Stimulated activated CD4-positive, alpha-beta T cell treated with anti-CD3 and anti-CD28 coated beads, Interleukin-15, amount 100 ng/mL, for 24 hours (primary cell): ENCODE measurements around the gene PPP6R2.
"Not testable (repeated sequence)": the region's sequence is repeated elsewhere in the genome, so short reads cannot be mapped to it uniquely, and the experiment has no call there.

Source experiments
- DNase-seq: peaks from one replicate; pipeline ENCODE4 v3.0.0-alpha.2; 2020

PPP6R2 gene

GRCh38 chr22:50319503-50319951 lies 23.6 kb upstream of the PPP6R2 start:
- no peak for DNase-seq

- no peak for DNase-seq
Measured at GRCh38 chr22:50320116-50320515, 23.0 kb upstream of the PPP6R2 start.

GRCh38 chr22:50320671-50321325 lies 22.3 kb upstream of the PPP6R2 start:
- no peak for DNase-seq

DNA sequence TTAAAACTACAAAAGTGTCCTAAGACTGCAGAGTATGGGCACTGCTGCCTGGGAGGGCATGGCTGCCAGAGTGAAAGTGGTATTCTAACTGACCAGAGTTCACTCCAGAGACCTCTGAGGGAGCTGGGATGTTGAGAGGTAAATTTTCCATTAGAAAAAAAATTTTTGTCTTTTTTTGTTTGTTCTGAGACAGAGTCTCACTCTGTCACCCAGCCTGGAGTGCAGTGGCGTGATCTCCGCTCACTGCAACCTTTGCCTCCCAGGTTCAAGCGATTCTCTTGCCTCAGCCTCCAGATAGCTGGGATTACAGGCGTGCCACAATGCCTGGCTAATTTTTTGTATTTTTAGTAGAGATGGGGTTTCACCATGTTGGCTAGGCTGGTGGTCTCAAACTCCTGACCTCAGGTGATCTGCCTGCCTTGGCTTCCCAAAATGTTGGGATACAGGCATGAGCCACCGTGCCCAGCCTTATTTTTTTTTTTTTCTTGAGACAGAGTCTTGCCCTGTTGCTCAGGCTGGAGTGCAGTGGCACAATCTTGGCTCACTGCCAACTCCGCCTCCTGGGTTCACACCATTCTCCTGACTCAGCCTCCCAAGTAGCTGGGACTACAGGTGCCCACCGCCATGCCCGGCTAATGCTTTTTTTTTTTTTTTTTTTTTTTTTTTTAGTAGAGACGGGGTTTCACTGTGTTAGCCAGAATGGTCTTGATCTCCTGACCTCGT lies 20.6 kb upstream of the PPP6R2 start:
- not testable (repeated sequence) for DNase-seq

DNA sequence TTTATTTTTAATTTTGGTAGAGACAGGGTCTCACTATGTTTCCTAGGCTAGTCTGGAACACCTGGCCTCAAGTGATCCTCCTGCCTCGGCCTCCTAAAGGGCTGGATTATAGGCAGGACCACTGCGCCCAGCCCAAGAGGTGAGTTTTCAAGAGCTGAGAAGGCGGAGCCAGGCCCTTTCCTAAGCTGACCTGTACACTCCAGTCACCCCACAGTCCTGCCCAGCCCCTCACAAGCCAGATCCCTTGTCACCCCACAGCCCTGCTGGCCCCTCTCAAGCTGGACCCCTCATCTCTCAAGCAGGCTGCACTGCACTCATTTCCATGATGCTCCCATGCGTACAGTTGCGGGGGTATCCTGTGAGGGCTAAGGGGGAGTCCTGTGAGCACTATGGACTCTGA lies 19.2 kb upstream of the PPP6R2 start:
- no peak for DNase-seq

- no peak for DNase-seq
Measured at GRCh38 chr22:50325444-50326224, 17.5 kb upstream of the PPP6R2 start.

DNA sequence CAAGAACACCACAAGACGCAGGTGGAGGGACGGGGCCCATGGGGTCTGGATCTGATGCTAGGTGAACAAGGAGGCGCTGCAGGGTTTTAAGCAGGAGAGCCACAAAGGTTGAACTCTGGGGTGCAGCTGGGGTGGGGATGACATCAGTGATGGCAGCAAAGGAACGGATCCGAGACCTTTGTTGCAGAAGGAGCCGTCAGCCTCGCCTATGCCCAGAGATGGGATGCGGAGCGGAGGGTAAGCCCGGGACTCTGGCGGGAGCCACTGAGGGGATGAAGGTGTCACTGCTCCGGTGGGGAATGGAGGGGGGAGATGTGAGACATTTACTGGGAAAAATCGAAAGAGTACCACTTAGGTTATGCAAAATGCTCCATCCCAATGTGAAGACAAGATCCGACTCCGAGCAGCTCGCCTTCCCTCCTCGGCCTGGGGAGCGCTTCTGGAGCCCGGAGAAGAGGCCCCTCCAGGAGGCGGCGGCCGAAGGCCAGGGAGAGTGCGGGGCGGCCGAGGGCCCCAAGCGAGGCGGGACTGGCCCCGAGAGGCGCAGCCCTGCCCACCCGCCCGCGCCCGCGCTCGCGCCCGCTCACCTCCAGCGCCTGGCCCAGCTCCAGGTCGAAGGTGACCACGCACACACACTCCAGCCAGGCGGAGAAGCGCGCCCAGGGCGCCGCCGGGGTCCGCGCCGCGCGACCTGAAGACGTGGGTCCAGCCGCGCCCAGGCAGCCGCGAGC lies 16.7 kb upstream of the PPP6R2 start:
- no peak for DNase-seq

GRCh38 chr22:50326956-50327710 lies 16.0 kb upstream of the PPP6R2 start, which contains the start of gene DENND6B:
DENND6B (minus strand) TSS chr22:50327012; CDS start chr22:50326988, 24 bp downstream.
- DNase-seq: peak; percentile 79

- no peak for DNase-seq
Measured at GRCh38 chr22:50327711-50328019, 15.5 kb upstream of the PPP6R2 start.

DNA sequence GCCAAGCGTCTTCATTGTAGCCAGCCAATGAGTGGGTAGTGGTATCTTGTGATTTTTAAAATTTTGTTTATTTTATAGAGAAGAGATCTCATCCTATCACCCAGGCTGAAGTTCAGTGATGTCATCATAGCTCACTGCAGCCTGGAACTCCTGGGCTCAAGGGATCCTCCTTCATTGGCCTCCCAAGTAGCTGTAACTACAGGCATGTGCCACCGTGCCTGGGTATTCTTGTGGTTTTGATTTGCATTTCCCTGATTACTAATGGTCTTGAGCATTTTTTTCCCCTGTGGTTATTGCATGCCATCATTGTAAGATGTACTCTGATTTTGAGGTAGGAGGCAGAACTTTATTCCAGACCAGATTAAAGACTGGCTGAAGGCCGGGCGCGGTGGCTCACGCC lies 13.9 kb upstream of the PPP6R2 start:
- peak; percentile 32 for DNase-seq

DNA sequence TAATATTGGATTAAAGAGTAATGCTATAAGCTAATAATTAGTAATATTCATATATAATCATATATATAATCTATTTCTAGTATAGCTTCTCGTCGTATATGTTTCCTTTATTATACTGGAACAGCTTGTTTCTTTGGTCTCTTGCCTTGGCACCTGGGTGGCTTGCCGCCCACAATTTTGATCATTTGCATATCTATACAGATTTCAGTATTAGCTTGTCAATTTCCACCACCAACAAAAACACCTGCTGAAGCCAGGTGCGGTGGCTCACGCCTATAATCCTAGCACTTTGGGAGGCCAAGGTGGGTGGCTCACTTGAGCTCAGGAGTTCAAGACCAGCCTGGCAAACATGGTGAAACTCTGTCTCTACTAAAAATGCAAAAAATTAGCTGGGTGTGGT lies 8.7 kb upstream of the PPP6R2 start:
- not testable (repeated sequence) for DNase-seq

DNA sequence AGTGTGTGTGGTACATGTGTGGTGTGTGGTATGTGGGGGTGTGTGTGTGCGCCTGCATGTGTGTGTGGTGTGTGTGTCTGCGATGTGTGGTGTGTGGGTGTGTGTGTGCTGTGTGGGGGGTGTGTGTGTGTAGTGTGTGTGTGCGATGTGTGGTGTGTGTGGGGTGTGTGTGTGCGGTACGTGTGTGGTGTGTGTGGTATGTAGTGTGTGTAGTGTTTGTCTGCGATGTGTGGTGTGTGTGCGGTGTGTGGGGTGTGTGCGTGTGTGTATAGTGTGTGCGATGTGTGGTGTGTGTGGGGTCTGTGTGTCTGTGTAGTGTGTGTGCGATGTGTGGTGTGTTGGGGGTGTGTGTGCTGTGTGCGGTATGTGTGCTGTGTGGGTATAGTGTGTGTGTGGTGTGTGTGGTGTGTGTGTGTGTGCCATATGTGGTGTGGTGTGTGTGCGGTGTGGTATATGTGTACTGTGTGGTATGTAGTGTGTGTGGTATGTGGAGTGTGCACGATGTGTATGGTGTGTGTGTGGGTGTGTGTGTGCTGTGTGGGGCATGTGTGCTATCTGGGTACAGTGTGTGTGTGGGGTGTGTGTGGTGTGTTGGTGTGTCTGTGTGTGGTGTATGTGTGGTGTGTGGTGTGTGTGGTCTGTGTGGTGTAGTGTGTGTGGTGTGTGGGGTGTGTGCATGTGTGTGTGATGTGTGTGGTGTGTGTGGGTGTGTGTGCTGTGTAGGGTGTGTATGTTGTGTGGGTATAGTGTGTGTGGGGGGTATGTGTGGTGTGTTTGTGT lies 5.7 kb upstream of the PPP6R2 start:
- DNase-seq: no peak

- DNase-seq: no peak
Measured at GRCh38 chr22:50338042-50338573, 5.0 kb upstream of the PPP6R2 start.

- no peak for DNase-seq
Measured at GRCh38 chr22:50338860-50339462, 4.2 kb upstream of the PPP6R2 start.

DNA sequence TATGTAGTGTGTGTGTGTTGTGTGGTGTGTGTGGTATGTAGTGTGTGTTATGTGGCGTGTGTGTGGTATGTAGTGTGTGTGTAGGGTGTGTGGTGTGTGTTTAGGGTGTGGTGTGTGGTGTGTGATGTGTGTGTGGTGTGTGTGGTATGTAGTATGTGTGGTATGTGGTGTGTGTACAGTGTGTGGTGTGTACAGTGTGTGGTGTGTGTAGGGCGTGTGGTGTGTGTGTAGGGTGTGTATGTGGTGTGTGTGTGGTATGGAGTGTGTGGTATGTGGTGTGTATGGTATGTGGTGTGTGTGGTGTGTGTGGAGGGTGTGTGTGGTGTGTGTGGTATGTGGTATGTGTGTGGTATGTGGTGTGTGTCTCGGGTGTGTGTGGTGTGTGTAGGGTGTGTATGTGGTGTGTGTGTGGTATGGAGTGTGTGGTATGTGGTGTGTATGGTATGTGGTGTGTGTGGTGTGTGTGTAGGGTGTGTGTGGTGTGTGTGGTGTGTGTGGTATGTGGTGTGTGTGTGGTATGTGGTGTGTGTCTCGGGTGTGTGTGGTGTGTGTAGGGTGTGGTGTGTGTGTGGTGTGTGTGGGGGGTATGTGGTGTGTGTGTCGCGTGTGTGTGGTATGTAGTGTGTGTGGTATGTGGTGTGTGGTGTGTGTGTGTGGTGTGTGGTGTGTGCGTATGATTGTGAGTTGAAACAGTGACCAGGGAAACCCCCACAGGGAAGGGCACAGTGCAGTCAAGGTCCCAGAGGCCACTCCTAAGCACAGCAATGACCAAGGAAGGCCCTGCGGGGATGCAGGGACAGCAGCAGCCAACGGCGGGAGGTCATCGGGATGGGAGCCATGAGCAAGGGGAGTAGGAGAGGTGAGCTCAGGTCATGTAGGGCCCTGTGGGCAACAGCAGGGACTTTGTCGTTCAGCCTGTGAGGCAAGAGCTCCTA lies 2.9 kb upstream of the PPP6R2 start:
- DNase-seq: no peak

GRCh38 chr22:50341977-50342650 lies 1.0 kb upstream of the PPP6R2 start:
- DNase-seq: peak; percentile 94

DNA sequence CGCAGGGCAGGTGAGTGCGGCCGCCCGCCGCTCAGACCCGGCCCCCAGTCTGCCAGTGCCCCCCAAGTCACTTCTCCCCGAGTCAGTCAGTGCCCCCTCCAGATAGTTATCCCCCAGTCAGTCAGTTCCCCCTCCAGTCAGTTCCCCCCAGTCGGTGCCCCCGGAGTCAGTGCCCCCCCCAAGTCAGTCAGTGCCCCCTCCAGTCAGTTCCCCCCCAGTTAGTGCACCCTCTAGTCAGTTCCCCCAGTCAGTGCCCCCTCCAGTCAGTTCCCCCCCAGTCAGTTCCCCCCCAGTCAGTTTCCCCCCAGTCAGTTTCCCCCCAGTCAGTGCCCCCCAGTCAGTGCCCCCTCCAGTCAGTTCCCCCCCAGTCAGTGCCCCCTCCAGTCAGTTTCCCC lies 411 bp downstream of the PPP6R2 start:
- no peak for DNase-seq

DNA sequence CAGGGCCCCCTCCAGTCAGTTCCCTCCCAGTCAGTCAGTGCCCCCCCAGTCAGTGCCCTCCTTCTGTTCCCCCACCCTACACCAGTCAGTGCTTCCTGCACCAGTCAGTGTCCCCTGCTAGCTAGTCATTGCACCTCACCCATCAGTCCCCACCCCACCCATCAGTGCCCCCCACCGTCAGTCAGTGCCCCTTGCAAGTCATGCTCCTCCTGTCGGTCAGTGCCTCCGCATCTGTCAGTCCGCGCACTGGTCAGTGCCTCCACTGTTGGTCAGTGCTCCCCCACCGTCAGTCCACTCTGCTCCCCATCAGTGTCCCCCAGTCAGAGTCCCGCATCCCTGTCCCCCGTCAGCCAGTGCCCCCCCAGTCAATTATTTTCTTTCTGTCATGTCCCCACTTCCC lies 3.3 kb downstream of the PPP6R2 start:
- DNase-seq: no peak

GRCh38 chr22:50347157-50347556 lies 4.0 kb downstream of the PPP6R2 start:
- no peak for DNase-seq
